Measurements from ENCODE around the gene ENGASE. TPM values are rescaled to one million over a fixed set of nuclear protein-coding genes. Genes with fewer than 3 reads are reported as not detected.

Gene ENGASE, protein sequence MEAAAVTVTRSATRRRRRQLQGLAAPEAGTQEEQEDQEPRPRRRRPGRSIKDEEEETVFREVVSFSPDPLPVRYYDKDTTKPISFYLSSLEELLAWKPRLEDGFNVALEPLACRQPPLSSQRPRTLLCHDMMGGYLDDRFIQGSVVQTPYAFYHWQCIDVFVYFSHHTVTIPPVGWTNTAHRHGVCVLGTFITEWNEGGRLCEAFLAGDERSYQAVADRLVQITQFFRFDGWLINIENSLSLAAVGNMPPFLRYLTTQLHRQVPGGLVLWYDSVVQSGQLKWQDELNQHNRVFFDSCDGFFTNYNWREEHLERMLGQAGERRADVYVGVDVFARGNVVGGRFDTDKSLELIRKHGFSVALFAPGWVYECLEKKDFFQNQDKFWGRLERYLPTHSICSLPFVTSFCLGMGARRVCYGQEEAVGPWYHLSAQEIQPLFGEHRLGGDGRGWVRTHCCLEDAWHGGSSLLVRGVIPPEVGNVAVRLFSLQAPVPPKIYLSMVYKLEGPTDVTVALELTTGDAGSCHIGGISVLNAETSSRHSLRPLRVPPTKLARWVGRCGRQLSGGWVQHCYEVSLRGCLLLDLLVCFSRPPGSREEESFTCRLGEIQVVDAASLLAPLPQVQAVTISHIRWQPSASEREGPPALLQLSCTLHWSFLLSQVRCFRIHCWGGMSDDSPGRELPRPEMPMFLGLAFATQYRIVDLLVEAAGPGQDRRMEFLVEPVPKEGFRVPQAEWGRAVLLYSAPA
- 13.0 to 27.2 TPM (median 20.6 TPM) in 5 replicates for total RNA-seq (2022; extraction: Qiagen RNA extraction)

GRCh38 chr17:79074649-79075445 is at the start of gene ENGASE:
ENGASE (plus strand) TSS chr17:79074824; CDS start chr17:79074945, 121 bp downstream.

Other genes with a start within 250 kb of the ENGASE start
- gene USP36, start 234.0 kb upstream of the ENGASE start, total RNA-seq (2022; extraction: Qiagen RNA extraction) = 50.5 to 64.7 TPM (median 58.8 TPM) in 5 replicates
- 0.36 to 0.55 TPM (median 0.49 TPM) in 5 replicates for gene CEP295NL, start 171.6 kb upstream of the ENGASE start, total RNA-seq (2022; extraction: Qiagen RNA extraction)
- gene TIMP2, start 149.4 kb upstream of the ENGASE start, total RNA-seq (2022; extraction: Qiagen RNA extraction) = 185 to 241 TPM (median 206 TPM) in 5 replicates
- 74.5 to 89.6 TPM (median 82.6 TPM) in 5 replicates for gene LGALS3BP, start 94.9 kb upstream of the ENGASE start, total RNA-seq (2022; extraction: Qiagen RNA extraction)
- gene CANT1, start 65.1 kb upstream of the ENGASE start, total RNA-seq (2022; extraction: Qiagen RNA extraction) = 83.1 to 88.4 TPM (median 83.9 TPM) in 5 replicates
- gene C1QTNF1, start 50.7 kb upstream of the ENGASE start, total RNA-seq (2022; extraction: Qiagen RNA extraction) = 35.8 to 45.3 TPM (median 40.2 TPM) in 5 replicates

All from A549 treated with CORT108297 at 1 μM for 4 hours (cell line).